Fibroblast of mammary gland (primary cell): ENCODE results near the gene FHIT.

ENCODE experiments used
- DNase-seq: peaks from one replicate; pipeline ENCODE4 v3.0.0-alpha.2; 2010; ENCODE audit warnings: low read depth
- H3K4me3 ChIP-seq: 2 replicates; pipeline ENCODE4 v1.5.1; 2011; ENCODE audit warnings: low read depth, mild to moderate bottlenecking, low read length, moderate library complexity; ENCODE audit not compliant: control insufficient read depth
- TF ChIP-seq, protein P1 (sequence below): conservative IDR thresholded peaks from 2 replicates; pipeline ENCODE4 v1.5.1; 2011; ENCODE audit warnings: low read depth, low read length, inconsistent platforms; ENCODE audit not compliant: control insufficient read depth, insufficient read depth

FHIT gene

DNA sequence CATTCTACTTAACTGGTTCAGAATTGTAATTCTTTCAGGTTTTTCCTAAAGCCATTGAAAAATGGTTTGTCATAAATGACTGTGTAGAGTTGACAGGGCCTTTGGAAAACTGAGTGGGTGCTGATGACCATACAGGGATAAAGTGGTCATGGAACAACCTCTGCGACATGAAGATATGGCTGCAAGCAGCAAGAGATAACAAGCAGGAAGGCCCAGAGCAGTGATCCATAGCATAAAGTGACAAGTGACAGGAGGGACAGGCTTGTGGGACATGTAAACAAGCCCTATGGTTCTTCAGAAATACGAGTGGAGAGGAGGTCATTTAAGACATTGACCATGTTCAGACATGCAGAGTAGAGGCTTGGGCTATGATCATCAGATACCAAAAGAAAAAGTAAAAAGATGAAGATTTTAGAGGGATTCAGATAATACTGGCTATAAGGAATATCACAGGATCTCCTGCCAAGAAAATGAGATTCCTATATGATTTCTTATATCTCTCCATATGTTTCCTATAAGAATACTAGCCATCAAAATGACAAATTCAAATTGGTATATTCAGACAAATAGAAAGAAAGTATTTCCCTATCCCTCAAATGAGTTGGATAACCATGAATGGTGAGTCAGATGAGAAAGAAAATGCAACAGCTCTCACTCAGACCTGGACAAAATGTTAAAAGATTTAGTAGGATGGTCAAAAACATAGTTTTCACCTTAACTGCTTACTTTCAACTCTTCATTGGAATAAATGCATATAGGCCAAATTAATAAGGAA is 1373.8 kb downstream of the FHIT start:
- H3K4me3 ChIP-seq, result no peak overlapping the region
- TF ChIP-seq, protein P1, sequence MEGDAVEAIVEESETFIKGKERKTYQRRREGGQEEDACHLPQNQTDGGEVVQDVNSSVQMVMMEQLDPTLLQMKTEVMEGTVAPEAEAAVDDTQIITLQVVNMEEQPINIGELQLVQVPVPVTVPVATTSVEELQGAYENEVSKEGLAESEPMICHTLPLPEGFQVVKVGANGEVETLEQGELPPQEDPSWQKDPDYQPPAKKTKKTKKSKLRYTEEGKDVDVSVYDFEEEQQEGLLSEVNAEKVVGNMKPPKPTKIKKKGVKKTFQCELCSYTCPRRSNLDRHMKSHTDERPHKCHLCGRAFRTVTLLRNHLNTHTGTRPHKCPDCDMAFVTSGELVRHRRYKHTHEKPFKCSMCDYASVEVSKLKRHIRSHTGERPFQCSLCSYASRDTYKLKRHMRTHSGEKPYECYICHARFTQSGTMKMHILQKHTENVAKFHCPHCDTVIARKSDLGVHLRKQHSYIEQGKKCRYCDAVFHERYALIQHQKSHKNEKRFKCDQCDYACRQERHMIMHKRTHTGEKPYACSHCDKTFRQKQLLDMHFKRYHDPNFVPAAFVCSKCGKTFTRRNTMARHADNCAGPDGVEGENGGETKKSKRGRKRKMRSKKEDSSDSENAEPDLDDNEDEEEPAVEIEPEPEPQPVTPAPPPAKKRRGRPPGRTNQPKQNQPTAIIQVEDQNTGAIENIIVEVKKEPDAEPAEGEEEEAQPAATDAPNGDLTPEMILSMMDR, result no peak
- DNase-seq, result no peak

DNA sequence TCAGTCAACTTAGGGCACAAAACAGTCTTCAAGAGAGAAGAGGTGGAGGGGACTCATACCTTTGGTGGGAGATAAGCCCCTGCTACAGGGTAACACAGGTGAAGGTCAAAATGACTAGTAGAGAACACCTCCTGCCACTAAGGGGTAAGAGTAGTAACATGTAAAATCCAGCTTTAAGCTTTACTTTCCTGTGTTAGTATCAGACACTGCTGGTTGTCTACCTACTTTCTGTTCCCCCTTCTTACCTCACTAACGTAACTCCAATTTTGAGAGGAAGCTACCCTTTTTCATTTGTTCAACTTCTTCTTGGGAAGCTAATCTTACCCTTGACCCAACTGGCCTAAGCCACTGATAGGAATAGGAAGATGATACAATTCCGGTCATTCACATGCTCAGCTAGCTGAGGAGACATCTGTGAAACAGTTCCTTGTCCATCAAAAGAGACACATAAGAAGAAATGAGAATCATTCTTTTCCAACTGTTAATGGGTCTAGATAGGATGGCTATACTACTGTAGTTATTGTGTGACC is 1374.7 kb downstream of the FHIT start:
- no peak overlapping the region for H3K4me3 ChIP-seq
- TF ChIP-seq, protein P1, result no peak
- DNase-seq, result no peak

DNA sequence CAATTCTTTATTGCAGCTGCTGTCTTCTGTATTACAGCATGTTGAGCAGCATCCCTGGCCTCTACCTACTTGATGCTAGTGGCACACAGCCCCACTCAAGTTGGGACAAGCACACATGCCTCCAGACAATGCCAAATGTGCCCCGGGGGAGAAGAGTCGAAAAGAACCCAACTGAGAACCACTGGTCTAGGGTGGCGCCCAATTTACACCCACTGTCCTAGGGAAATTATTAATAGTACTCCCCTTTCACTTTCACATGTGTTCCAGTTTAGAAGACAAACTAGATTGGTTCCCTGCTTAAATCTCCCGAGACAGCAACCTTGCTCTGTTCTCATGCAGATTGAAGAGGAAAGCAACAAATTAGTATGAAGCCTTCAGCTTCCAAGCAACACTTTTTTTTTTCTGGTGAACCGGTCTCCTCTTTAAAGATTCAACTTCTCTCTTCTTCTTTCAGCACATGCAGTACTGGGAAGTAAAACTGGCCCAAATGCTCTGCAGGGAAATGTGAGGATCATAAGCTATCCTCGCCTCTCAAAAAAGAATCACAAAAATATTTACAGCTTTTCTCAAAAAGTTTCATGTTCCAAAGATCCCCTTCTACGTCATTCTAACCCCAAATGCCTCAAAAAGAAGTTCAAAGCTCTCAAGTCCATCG is 1377.5 kb downstream of the FHIT start:
- H3K4me3 ChIP-seq, result no peak overlapping the region
- DNase-seq, result no peak
- TF ChIP-seq, protein P1, result no peak

DNA sequence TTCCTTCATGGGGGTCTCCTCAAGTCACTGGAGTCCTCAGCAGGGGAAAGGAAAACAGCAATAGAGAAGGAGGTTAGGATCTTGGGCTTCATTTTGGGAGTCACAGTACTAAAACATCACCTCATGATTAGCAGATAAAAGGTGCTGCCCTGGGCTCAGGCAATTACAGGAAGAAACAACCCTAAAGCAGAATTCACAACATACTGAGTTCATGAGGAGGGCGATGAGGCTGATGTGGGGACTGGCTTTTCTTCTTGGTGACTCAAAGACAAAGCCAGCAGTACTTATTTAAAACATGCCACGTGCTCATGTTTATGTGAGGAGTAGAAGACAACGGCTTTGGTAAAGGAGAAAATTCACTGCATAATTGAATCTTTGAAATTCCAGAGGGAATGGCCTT is 1379.1 kb downstream of the FHIT start:
- no peak overlapping the region for H3K4me3 ChIP-seq
- DNase-seq, result no peak
- TF ChIP-seq, protein P1, result no peak

DNA sequence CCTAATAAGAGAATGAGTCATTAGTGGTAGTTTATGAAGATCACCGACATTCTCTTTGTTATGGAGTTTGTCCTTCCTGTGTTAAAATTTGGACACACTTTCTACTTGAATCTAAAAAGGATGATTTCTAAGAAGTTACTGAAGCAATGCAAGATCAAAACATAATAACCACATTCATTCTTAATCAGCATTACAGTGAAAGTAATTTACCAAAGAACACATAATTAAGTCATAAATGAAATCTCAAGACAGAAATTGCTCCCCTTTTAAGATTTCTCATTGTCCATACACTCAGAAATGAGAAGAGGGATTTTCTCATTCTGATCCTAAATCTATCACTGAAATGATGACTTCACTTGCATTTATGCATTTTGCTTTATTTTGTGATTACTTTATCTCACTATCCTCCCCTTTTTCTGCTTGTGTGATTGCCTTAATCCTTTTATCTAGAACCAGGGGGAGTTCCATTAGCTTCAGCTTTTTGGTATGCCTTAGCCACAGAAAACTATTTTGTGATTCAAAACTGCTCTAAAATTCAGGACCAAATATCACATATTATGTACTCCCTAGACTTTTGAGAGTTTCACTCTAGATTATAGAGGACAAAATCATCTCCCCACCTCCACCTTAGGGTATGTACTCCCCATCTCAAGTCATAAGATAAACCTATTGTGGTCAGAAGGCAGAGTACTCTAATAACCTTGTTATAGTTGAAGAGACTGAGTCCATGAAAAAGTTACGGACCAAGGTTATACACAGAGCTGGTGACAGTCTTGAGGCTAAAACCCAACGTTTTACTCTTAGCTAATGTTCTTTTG is 1383.9 kb downstream of the FHIT start:
- no peak overlapping the region for H3K4me3 ChIP-seq
- no peak for DNase-seq
- TF ChIP-seq, protein P1, result no peak

DNA sequence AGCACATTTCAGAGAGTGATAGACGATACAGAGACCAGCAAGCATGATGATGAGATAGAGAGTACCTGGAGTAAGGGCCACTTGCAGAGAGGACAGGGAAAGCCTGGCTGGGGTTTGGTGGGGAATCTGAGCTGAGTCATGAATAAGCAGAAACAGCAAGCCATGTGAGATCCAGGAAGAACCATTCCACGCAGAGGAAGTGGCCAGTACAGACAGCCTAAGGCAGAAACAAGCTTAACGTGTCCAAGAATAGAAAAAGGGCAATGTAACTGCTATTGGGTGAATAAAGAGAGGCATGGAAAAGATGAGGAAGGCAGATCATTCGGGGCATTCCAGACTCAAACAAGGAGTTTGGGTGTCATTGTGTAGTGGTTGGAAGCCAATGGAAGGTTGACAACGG is 1385.2 kb downstream of the FHIT start:
- TF ChIP-seq, protein P1, result no peak
- no peak for DNase-seq
- H3K4me3 ChIP-seq, result no peak overlapping the region
